Lung (tissue), 12 donors: ENCODE data around the gene KIAA1217. TPM values are rescaled to one million over a fixed set of nuclear protein-coding genes. Genes with fewer than 3 reads are reported as not detected.

Experiments used
- ATAC-seq: fragments of 200-7000 bp; cut with Tn5 transposase; one replicate; pipeline ENCODE4 v1.9.1; 2020; ENCODE audit warnings: moderate number of reproducible peaks; ENCODE audit not compliant: insufficient read depth, low FRiP score
- DNase-seq, 3 donors: peaks; one replicate each; pipeline ENCODE4 v3.0.0-alpha.2; 2013 to 2017
- H3K27ac ChIP-seq, 2 donors: one replicate each; pipeline ENCODE4 v1.5.1; 2013; ENCODE audit warnings: mild to moderate bottlenecking in 2 of 2, moderate library complexity in 2 of 2, control low read depth in 1 of 2, inconsistent platforms in 1 of 2, low read depth in 1 of 2, low read length in 1 of 2
- H3K27me3 ChIP-seq, 3 donors: one replicate each; pipeline ENCODE4 v1.5.1; 2013; ENCODE audit warnings: low read length in 2 of 3; ENCODE audit not compliant: control insufficient read depth in 3 of 3, insufficient read depth in 3 of 3
- H3K36me3 ChIP-seq, 4 donors: one replicate each; pipeline ENCODE4 v1.5.1; 2013; ENCODE audit warnings: low read length in 4 of 4, mild to moderate bottlenecking in 1 of 4, moderate library complexity in 1 of 4; ENCODE audit not compliant: control insufficient read depth in 4 of 4, insufficient read depth in 4 of 4
- H3K4me1 ChIP-seq, 5 donors: one replicate each; pipeline ENCODE4 v1.5.1; 2013; ENCODE audit warnings: low read length in 5 of 5, mild to moderate bottlenecking in 2 of 5, moderate library complexity in 1 of 5; ENCODE audit not compliant: control insufficient read depth in 5 of 5, insufficient read depth in 5 of 5
- H3K4me3 ChIP-seq: one replicate; pipeline ENCODE4 v1.5.1; 2013; ENCODE audit warnings: mild to moderate bottlenecking, control low read depth, moderate library complexity
- H3K9ac ChIP-seq, 2 donors: one replicate each; pipeline ENCODE4 v1.5.1; 2013; ENCODE audit warnings: low read length in 2 of 2, control low read depth in 1 of 2; ENCODE audit not compliant: insufficient read depth in 1 of 2
- H3K9me3 ChIP-seq, 4 donors: one replicate each; pipeline ENCODE4 v1.5.1; 2013; ENCODE audit warnings: low read length in 3 of 4, mild to moderate bottlenecking in 1 of 4, moderate library complexity in 1 of 4; ENCODE audit not compliant: control insufficient read depth in 4 of 4, insufficient read depth in 3 of 4
- WGBS, 2 donors: extraction: QIAGEN DNeasy Blood & Tissue Kit; methylation state at CpG; one replicate each; pipeline ENCODE4 v1.1.7; 2013; 5-methylcytosine and 5-hydroxymethylcytosine counted together
- polyA plus RNA-seq, 2 donors: library from polyadenylated mRNA; stranded (reverse); fragments of 200-250 nt; gene quantifications; one replicate each; pipeline ENCODE4 v1.2.1, GENCODE V29; 2013
- total RNA-seq, 2 donors: library from RNA; depleted of rRNA in 1 of 2; stranded (reverse); fragments of >200 nt in 1 of 2; gene quantifications; one replicate each; pipeline ENCODE4 v1.2.1, GENCODE V29; 2014 to 2021
- TF ChIP-seq, protein P1 (sequence below): IDR thresholded peaks from 2 replicates; pipeline ENCODE4 v1.5.1; 2012; ENCODE audit warnings: mild to moderate bottlenecking; ENCODE audit errors: control extremely low read depth, extremely low read depth
- donor health status: control.
- donor health status: control.
- donor health status: Bipolar disorder and iron deficiency.
- donor health status: healthy.
- donor health status: DM: yes; HTN: yes; CAD: no.

KIAA1217 gene
- total and polyA plus RNA-seq, 4 donors: 5.5 to 58.6 (median 24.1) TPM

- no peaks in the 10 kb centered on the region for H3K27me3 ChIP-seq
- no peak overlapping the region for H3K4me3 ChIP-seq
- H3K4me1 ChIP-seq: peaks cover 6 to 53% (median 28%) of the 10 kb centered on the region in 5 donors
- H3K9ac ChIP-seq: no peak overlapping the region
- TF ChIP-seq, protein P1, sequence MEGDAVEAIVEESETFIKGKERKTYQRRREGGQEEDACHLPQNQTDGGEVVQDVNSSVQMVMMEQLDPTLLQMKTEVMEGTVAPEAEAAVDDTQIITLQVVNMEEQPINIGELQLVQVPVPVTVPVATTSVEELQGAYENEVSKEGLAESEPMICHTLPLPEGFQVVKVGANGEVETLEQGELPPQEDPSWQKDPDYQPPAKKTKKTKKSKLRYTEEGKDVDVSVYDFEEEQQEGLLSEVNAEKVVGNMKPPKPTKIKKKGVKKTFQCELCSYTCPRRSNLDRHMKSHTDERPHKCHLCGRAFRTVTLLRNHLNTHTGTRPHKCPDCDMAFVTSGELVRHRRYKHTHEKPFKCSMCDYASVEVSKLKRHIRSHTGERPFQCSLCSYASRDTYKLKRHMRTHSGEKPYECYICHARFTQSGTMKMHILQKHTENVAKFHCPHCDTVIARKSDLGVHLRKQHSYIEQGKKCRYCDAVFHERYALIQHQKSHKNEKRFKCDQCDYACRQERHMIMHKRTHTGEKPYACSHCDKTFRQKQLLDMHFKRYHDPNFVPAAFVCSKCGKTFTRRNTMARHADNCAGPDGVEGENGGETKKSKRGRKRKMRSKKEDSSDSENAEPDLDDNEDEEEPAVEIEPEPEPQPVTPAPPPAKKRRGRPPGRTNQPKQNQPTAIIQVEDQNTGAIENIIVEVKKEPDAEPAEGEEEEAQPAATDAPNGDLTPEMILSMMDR: no peak
- 64 to 82% methylated on average over 2 of the region's 2 CpGs for WGBS, 2 donors
- peaks cover 0 to 3% (median 0%) of the 10 kb centered on the region in 4 donors for H3K36me3 ChIP-seq
- no peak for ATAC-seq
- DNase-seq: peak in 1 of 3 donors; percentile 13
- H3K27ac ChIP-seq: no peak overlapping the region
- H3K9me3 ChIP-seq: peaks cover 0 to 4% (median 0%) of the 10 kb centered on the region in 4 donors
Measured at GRCh38 chr10:24467605-24468004, 258.7 kb downstream of the KIAA1217 start.

GRCh38 chr10:24468281-24468751 lies 259.4 kb downstream of the KIAA1217 start:
- peak in 2 of 3 donors; percentile 4 to 12 for DNase-seq
- H3K4me3 ChIP-seq: no peak overlapping the region
- ATAC-seq: no peak
- no peaks in the 10 kb centered on the region for H3K27me3 ChIP-seq
- WGBS, 2 donors: 62 to 76% methylated on average over 6 of the region's 6 CpGs
- H3K27ac ChIP-seq: peak overlapping the region in 1 of 2 donors; percentile 52
- peaks cover 6 to 47% (median 21%) of the 10 kb centered on the region in 5 donors for H3K4me1 ChIP-seq
- H3K9me3 ChIP-seq: peaks cover 0 to 4% (median 1%) of the 10 kb centered on the region in 4 donors
- no peak overlapping the region for H3K9ac ChIP-seq
- H3K36me3 ChIP-seq: peaks cover 0 to 7% (median 2%) of the 10 kb centered on the region in 4 donors
- TF ChIP-seq, protein P1: no peak

DNA sequence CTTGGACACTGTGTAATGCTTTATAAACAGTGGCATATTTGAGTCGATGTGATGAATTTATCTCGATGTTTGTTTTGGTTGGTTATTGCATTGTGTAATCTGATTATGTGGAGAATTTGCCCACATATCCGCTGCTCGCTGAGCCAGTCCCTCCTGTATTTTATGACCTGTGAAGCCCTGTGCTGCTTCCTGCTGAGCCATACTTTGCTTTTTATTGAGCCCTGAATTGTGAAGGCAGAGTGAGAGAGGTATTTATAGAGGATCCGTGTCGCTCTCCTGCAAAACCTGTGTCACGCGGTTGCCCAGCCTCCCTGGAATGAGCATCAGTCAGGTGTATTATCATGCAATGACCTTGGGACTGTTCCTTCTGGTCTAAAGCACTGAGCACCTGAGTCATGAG lies 261.1 kb downstream of the KIAA1217 start:
- H3K9me3 ChIP-seq: peaks cover 0 to 4% (median 1%) of the 10 kb centered on the region in 4 donors
- TF ChIP-seq, protein P1: no peak
- peaks cover 6 to 35% (median 12%) of the 10 kb centered on the region in 5 donors for H3K4me1 ChIP-seq
- 74 to 87% methylated on average over 8 of the region's 8 CpGs for WGBS, 2 donors
- H3K27ac ChIP-seq: peak overlapping the region in 1 of 2 donors; percentile 51
- H3K4me3 ChIP-seq: no peak overlapping the region
- no peak overlapping the region for H3K9ac ChIP-seq
- H3K36me3 ChIP-seq: peaks cover 2 to 14% (median 6%) of the 10 kb centered on the region in 4 donors
- ATAC-seq (no peak), DNase-seq (peak in 1 of 3 donors; percentile 13)
- H3K27me3 ChIP-seq: no peaks in the 10 kb centered on the region
